ENCODE measurements around the gene IL17B. TPM values are rescaled to one million over a fixed set of nuclear protein-coding genes. Genes with fewer than 3 reads are reported as not detected.

Gene IL17B
- total and polyA plus RNA-seq, 9 of the 15 experiments (the other 6 are each of a cell fraction or from before 2014, with no cell fraction given) = 0.28 to 2.6 (median 0.53) TPM; not detected in 2

- TF ChIP-seq PRDM10 (IDR thresholded peaks at IDR 0.05; ENCODE audit: partially characterized antibody) = peak; percentile 99
- no peak for TF ChIP-seq ZNF24 (IDR thresholded peaks at IDR 0.05)
- TF ChIP-seq ZNF518B (CRISPR knock-in tag; IDR thresholded peaks at IDR 0.05) = no peak
- TF ChIP-seq HEY1 (CRISPR knock-in tag; IDR thresholded peaks at IDR 0.05; ENCODE audit: borderline replicate concordance) = no peak
- no peak for TF ChIP-seq NELFE (IDR thresholded peaks at IDR 0.05; ENCODE audit: insufficient read depth, insufficient read length)
- TF ChIP-seq DLX4 (CRISPR knock-in tag; IDR thresholded peaks at IDR 0.05) = no peak
- TF ChIP-seq OTX1 (CRISPR knock-in tag; IDR thresholded peaks at IDR 0.05) = no peak
- 0 out of 2 replicates have a peak, but pooled peaks have one; percentile 39 for TF ChIP-seq ZBTB9 (CRISPR knock-in tag; IDR thresholded peaks at IDR 0.05)
- no peak; the same call in 1 of the 2 replicates for TF ChIP-seq SMAD4 (CRISPR knock-in tag; conservative IDR thresholded peaks at IDR 0.05)
- TF ChIP-seq ZNF12 (CRISPR knock-in tag; IDR thresholded peaks at IDR 0.05) = no peak
- no peak for TF ChIP-seq ZBTB12 (CRISPR knock-in tag; IDR thresholded peaks at IDR 0.05)
- TF ChIP-seq RBFOX2 (IDR thresholded peaks at IDR 0.05; ENCODE audit: low read depth, low read length) = peak; percentile 94
- TF ChIP-seq PKNOX1 (IDR thresholded peaks at IDR 0.05) = peak; percentile 98
- TF ChIP-seq DIDO1 (tag; IDR thresholded peaks at IDR 0.05; ENCODE audit: low read depth) = peak; percentile 59; the same call in 1 of the 2 replicates
Measured at GRCh38 chr5:149357370-149358293, 21.5 kb downstream of the IL17B start, which contains the start of gene PCYOX1L (continued).

All from K562 (cell line).